Caco-2 (cell line): Measurements from ENCODE around the gene WFDC2. TPM values are rescaled to one million over a fixed set of nuclear protein-coding genes. Genes with fewer than 3 reads are reported as not detected.

Experiments used
- BruUV-seq: library from RNA; stranded (reverse); fragments of 400-500 nt; replicated peaks from 2 replicates; lab custom pipeline; 2021; lab: Mats Ljungman, UMichigan
- CTCF ChIA-PET: fragments of 300-600 bp; sonication (Branson Sonifier 250); formaldehyde crosslinking; loops from one replicate; lab custom pipeline; 2022; ENCODE audit warnings: antibody characterized with exemption; lab: Charles Lee
- POLR2A ChIA-PET: fragments of 300-600 bp; sonication (Branson Sonifier 250); formaldehyde crosslinking; loops from one replicate; lab custom pipeline; 2022; ENCODE audit warnings: antibody characterized with exemption; lab: Charles Lee
- DNase-seq, 2 experiments: peaks; one replicate each; pipeline versions ENCODE4 v3.0.0 to v3.0.0-alpha.2; 2020 to 2022
- H3K27me3 ChIP-seq: replicated peaks from 2 replicates; pipeline ENCODE4 v1.6.0; 2011; ENCODE audit warnings: low read length; ENCODE audit not compliant: control insufficient read depth, insufficient read depth
- H3K36me3 ChIP-seq: 2 replicates; pipeline ENCODE4 v1.5.1; 2011; ENCODE audit warnings: low read length; ENCODE audit not compliant: control insufficient read depth, insufficient read depth
- H3K4me1 ChIP-seq: fragments of 250-450 bp; sonication (Bioruptor Pico); 2 replicates; pipeline ENCODE4 v1.5.1; 2020; ENCODE audit warnings: mild to moderate bottlenecking
- H3K4me3 ChIP-seq: 2 replicates; pipeline ENCODE4 v1.5.1; 2011; ENCODE audit warnings: low read depth, mild to moderate bottlenecking, control low read depth, low read length
- H3K9me3 ChIP-seq: fragments of 250-450 bp; sonication (Bioruptor Pico); 2 replicates; pipeline ENCODE4 v1.5.1; 2020; ENCODE audit warnings: mild to moderate bottlenecking, moderate library complexity
- H3K27ac Mint-ChIP-seq: one replicate; pipeline ENCODE4 v1.8.0; 2022; ENCODE audit warnings: mixed read lengths; ENCODE audit not compliant: unreplicated experiment
- H3K27me3 Mint-ChIP-seq: one replicate; pipeline ENCODE4 v1.8.0; 2022; ENCODE audit warnings: mixed read lengths; ENCODE audit not compliant: insufficient read depth, unreplicated experiment
- H3K36me3 Mint-ChIP-seq: one replicate; pipeline ENCODE4 v1.8.0; 2022; ENCODE audit warnings: mild to moderate bottlenecking, mixed read lengths; ENCODE audit not compliant: insufficient read depth, unreplicated experiment
- H3K4me1 Mint-ChIP-seq: one replicate; pipeline ENCODE4 v1.8.0; 2022; ENCODE audit warnings: low read depth, mixed read lengths; ENCODE audit not compliant: unreplicated experiment
- H3K4me3 Mint-ChIP-seq: one replicate; pipeline ENCODE4 v1.8.0; 2022; ENCODE audit warnings: mild to moderate bottlenecking, moderate library complexity, mixed read lengths; ENCODE audit not compliant: unreplicated experiment
- H3K9me3 Mint-ChIP-seq: one replicate; pipeline ENCODE4 v1.8.0; 2022; ENCODE audit warnings: mixed read lengths; ENCODE audit not compliant: unreplicated experiment
- intact Hi-C: fragments of 100-400 bp; cut with micrococcal nuclease; formaldehyde crosslinking; loops from one replicate; pipeline ENCODE4 v1.10.0; 2022; ENCODE audit not compliant: unreplicated experiment
- total RNA-seq: library from RNA; stranded (reverse); gene quantifications from 2 replicates; pipeline ENCODE4 v1.2.3, GENCODE V29; 2022
- TF ChIP-seq, protein P1 (sequence below), 2 experiments: fragments of 200-600 bp in 1 of 2; IDR thresholded peaks; 1 replicate in 1 of 2; 2 replicates in 1 of 2; pipeline versions ENCODE4 v1.5.1 to v1.8.0; 2011 to 2022; ENCODE audit warnings: antibody characterized with exemption in 1 of 2, control low read depth in 1 of 2, inconsistent platforms in 1 of 2, low read depth in 1 of 2, low read length in 1 of 2, mild to moderate bottlenecking in 1 of 2, moderate library complexity in 1 of 2; ENCODE audit not compliant: insufficient read depth in 1 of 2, severe bottlenecking in 1 of 2, unreplicated experiment in 1 of 2

The WFDC2 gene
- total RNA-seq, 1 experiment from 2014 or later = 14.3 TPM

DNA sequence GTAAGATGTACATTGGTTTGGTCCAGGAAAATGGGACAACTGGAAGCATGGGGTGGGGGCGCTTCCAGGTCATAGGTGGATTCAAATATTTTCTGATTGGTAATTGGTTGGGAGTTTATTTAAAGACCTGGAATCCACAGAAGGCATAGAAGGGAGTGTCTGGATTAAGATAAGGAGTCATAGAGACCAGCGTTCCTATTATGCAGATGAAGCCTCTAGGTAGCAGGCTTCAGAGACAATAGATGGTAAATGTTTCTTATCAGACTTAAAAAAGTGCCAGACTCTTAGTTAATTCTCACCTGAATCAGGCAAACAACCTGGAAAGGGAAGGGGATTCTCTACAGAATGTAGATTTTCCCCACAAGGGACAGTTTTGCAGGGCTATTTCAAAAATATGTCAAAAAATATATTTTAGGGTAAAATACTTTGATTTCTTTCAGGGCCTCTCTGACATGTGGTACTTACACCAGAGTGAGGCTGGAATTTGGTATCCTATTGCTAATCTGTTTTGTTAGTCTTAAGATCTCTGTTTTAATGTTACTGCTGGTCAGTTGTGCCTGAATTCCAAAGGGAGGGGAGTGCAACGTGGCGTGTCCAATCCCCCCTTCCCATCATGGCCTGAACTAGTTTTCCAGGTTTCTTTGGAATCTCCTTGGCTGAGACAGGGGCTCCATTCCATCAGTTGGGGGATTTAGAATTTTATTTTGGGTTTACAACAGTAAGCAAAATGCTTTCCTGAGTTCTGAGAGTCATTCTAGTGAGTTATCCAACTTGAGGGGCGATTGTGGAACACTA is 28.5 kb upstream of the WFDC2 start:
- Mint-ChIP-seq H3K27me3 (no peaks in the 10 kb centered on the region), H3K36me3 (peaks cover 21% of the 10 kb centered on the region), H3K4me3 (peak overlapping the region; percentile 57), H3K27ac (peak overlapping the region; percentile 89), H3K4me1 (peaks cover 59% of the 10 kb centered on the region), H3K9me3 (no peaks in the 10 kb centered on the region)
- ChIA-PET POLR2A (interaction anchor here (1.0 kb wide), 1 partner anchor 78 kb away, joined by 3 read pairs; the partner anchor contains the start of gene SYS1), CTCF (interaction anchor here (0.9 to 7.2 kb wide), 7 partner anchors 9 to 330 kb away, joined by 3 to 278 read pairs (median 4); no protein-coding TSS in a partner anchor)
- Histone ChIP-seq H3K4me1 (peaks cover 66% of the 10 kb centered on the region), H3K27me3 (no peaks in the 10 kb centered on the region), H3K9me3 (no peaks in the 10 kb centered on the region), H3K36me3 (no peaks in the 10 kb centered on the region), H3K4me3 (no peak overlapping the region)
- intact Hi-C loops = loop anchor here (1.0 kb wide), 1 partner anchor 9 kb away; no protein-coding TSS in a partner anchor
- TF ChIP-seq, protein P1, sequence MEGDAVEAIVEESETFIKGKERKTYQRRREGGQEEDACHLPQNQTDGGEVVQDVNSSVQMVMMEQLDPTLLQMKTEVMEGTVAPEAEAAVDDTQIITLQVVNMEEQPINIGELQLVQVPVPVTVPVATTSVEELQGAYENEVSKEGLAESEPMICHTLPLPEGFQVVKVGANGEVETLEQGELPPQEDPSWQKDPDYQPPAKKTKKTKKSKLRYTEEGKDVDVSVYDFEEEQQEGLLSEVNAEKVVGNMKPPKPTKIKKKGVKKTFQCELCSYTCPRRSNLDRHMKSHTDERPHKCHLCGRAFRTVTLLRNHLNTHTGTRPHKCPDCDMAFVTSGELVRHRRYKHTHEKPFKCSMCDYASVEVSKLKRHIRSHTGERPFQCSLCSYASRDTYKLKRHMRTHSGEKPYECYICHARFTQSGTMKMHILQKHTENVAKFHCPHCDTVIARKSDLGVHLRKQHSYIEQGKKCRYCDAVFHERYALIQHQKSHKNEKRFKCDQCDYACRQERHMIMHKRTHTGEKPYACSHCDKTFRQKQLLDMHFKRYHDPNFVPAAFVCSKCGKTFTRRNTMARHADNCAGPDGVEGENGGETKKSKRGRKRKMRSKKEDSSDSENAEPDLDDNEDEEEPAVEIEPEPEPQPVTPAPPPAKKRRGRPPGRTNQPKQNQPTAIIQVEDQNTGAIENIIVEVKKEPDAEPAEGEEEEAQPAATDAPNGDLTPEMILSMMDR (IDR thresholded peaks at IDR 0.05; ENCODE audit: insufficient read depth in 1 of 2, low read depth in 1 of 2, low read length in 1 of 2, severe bottlenecking in 1 of 2, unreplicated experiment in 1 of 2) = no peak
- TSS peak; percentile 88 for BruUV-seq
- DNase-seq = peak in 1 of 2 experiments; percentile 72

DNA sequence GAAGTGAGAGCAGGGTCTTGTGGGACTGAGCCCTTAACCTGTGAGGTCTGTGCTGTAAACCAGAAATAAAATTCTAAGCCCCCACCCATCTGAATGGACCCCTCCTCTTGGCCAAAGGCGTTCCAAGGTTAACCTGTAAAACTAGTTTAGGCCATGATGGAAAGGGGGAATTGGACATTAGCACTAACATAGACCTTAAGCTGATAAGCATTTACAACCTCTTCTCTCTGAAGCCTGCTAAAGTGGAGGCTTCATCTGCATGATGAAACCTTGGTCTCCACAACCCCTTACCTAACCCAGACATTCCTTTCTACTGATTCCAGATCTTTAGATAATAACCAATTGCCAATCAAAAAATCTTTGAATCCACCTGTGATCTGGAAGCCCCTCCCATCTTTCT is 27.8 kb upstream of the WFDC2 start:
- Mint-ChIP-seq H3K36me3 (peaks cover 21% of the 10 kb centered on the region), H3K27ac (peak overlapping the region; percentile 89), H3K4me1 (peaks cover 55% of the 10 kb centered on the region), H3K9me3 (no peaks in the 10 kb centered on the region), H3K27me3 (no peaks in the 10 kb centered on the region), H3K4me3 (peak overlapping the region; percentile 57)
- BruUV-seq = no TSS peak
- peak; percentile 80 to 86 for DNase-seq
- intact Hi-C loops = loop anchor here (1.0 kb wide), 1 partner anchor 9 kb away; no protein-coding TSS in a partner anchor
- Histone ChIP-seq H3K27me3 (no peaks in the 10 kb centered on the region), H3K4me1 (peaks cover 66% of the 10 kb centered on the region), H3K36me3 (no peaks in the 10 kb centered on the region), H3K9me3 (no peaks in the 10 kb centered on the region), H3K4me3 (no peak overlapping the region)
- POLR2A ChIA-PET = interaction anchor here (1.0 kb wide), 1 partner anchor 79 kb away, joined by 3 read pairs; the partner anchor contains the start of gene SYS1
- TF ChIP-seq, protein P1 (IDR thresholded peaks at IDR 0.05; ENCODE audit: insufficient read depth in 1 of 2, low read depth in 1 of 2, low read length in 1 of 2, severe bottlenecking in 1 of 2, unreplicated experiment in 1 of 2) = no peak
- CTCF ChIA-PET = interaction anchor here (0.9 to 1.0 kb wide), 5 partner anchors 9 to 329 kb away, joined by 3 to 5 read pairs (median 4); no protein-coding TSS in a partner anchor

DNA sequence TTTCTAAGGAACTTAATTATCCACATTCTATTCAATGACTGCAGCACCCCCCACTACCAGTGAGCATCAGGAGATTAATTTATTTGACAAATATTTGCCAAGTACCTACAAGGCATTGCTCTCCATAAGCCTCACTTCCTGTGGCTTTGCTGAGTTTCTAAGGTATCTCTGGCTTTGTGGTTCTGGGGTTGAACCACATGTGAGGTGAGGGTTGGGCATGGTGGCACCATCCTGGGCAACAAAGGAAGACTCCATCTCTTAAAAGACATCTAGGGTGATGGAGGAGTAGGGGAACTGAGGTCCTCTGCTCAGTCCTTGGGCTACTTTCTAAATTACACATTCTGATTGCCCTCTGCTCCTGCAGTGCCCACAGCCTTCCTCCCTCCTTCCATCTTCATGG is 25.5 kb upstream of the WFDC2 start:
- Histone ChIP-seq H3K9me3 (no peaks in the 10 kb centered on the region), H3K4me1 (peaks cover 63% of the 10 kb centered on the region), H3K4me3 (no peak overlapping the region), H3K36me3 (no peaks in the 10 kb centered on the region), H3K27me3 (no peaks in the 10 kb centered on the region)
- BruUV-seq = no TSS peak
- H3K27me3 Mint-ChIP-seq = no peaks in the 10 kb centered on the region
- POLR2A ChIA-PET = interaction anchor here (1.0 kb wide), 1 partner anchor 102 kb away, joined by 3 read pairs; no protein-coding TSS in a partner anchor
- H3K27ac Mint-ChIP-seq = peak overlapping the region; percentile 2
- CTCF ChIA-PET = interaction anchor here (1.0 to 2.2 kb wide), 2 partner anchors 15 to 81 kb away, joined by 3 to 7 read pairs; partner anchors contain the start of gene SYS1
- intact Hi-C loops = no loop called here
- peaks cover 55% of the 10 kb centered on the region for H3K4me1 Mint-ChIP-seq
- no peak for DNase-seq
- TF ChIP-seq, protein P1 (IDR thresholded peaks at IDR 0.05; ENCODE audit: insufficient read depth in 1 of 2, low read depth in 1 of 2, low read length in 1 of 2, severe bottlenecking in 1 of 2, unreplicated experiment in 1 of 2) = no peak
- peak overlapping the region; percentile 10 for H3K4me3 Mint-ChIP-seq
- H3K36me3 Mint-ChIP-seq = peaks cover 21% of the 10 kb centered on the region
- no peaks in the 10 kb centered on the region for H3K9me3 Mint-ChIP-seq
